Suprapubic skin (tissue), 3 donors: ENCODE results near the gene ARMH1.

Experiments used
- EP300 ChIP-seq: sonication (generic); formaldehyde crosslinking; IDR thresholded peaks from one replicate; pipeline ENCODE4 v1.6.1; 2017; ENCODE audit warnings: antibody characterized with exemption
- POLR2A ChIP-seq, 2 donors: fragments of 450-650 bp; IDR thresholded peaks; one replicate each; pipeline ENCODE4 v1.6.1; 2017; ENCODE audit warnings: antibody characterized with exemption in 2 of 2, mild to moderate bottlenecking in 2 of 2, moderate library complexity in 2 of 2
- TF ChIP-seq, protein P1 (sequence below), 2 donors: fragments of 200-600 bp in 1 of 2; fragments of 450-650 bp in 1 of 2; sonication (generic) in 1 of 2; IDR thresholded peaks; one replicate each; pipeline ENCODE4 v1.5.1; 2016 to 2019; ENCODE audit warnings: antibody characterized with exemption in 2 of 2, mild to moderate bottlenecking in 1 of 2, moderate library complexity in 1 of 2

DNA sequence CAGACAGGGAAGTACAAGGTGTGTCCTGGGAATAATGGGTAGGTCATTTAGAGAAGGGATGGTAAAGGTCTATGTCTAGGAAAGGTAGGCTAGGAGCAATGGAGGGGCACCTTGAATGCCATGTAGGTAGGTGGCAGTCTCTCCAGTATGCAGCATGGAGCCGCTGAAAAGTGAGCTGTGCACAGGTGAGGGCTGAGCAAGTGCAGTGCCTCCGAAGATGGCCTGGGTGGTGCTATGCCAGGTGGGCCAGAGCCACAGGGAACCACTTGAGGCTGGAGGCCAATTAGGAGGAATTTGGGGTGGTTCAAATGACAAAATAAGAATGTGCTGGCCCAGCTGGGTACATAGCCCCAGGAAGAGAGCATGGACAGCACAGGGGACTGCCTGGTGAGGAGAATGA lies 31.4 kb downstream of the ARMH1 start:
- TF ChIP-seq, protein P1, sequence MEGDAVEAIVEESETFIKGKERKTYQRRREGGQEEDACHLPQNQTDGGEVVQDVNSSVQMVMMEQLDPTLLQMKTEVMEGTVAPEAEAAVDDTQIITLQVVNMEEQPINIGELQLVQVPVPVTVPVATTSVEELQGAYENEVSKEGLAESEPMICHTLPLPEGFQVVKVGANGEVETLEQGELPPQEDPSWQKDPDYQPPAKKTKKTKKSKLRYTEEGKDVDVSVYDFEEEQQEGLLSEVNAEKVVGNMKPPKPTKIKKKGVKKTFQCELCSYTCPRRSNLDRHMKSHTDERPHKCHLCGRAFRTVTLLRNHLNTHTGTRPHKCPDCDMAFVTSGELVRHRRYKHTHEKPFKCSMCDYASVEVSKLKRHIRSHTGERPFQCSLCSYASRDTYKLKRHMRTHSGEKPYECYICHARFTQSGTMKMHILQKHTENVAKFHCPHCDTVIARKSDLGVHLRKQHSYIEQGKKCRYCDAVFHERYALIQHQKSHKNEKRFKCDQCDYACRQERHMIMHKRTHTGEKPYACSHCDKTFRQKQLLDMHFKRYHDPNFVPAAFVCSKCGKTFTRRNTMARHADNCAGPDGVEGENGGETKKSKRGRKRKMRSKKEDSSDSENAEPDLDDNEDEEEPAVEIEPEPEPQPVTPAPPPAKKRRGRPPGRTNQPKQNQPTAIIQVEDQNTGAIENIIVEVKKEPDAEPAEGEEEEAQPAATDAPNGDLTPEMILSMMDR (IDR thresholded peaks at IDR 0.05) = no peak
- TF ChIP-seq POLR2A (IDR thresholded peaks at IDR 0.05) (no peak), EP300 (no peak)
